Esophagus muscularis mucosa (tissue), 4 donors: ENCODE measurements around the gene TCAP. TPM values are rescaled to one million over a fixed set of nuclear protein-coding genes. Genes with fewer than 3 reads are reported as not detected.

Experiments
- DNase-seq: peaks from one replicate; pipeline ENCODE4 v3.0.0-alpha.2; 2017; ENCODE audit errors: extremely low spot score
- H3K27ac ChIP-seq, 4 donors: fragments of 200-600 bp; sonication (generic); replicated peaks in 1 of 4; 1 replicate in 3 of 4; 2 replicates in 1 of 4; pipeline ENCODE4 v1.5.1; 2016 to 2019; ENCODE audit warnings: mild to moderate bottlenecking in 1 of 4
- H3K27me3 ChIP-seq, 4 donors: fragments of 200-600 bp; sonication (generic); one replicate each; pipeline versions ENCODE4 v1.5.1 to v1.6.0; 2016 to 2019
- H3K36me3 ChIP-seq, 4 donors: fragments of 200-600 bp; sonication (generic); one replicate each; pipeline ENCODE4 v1.5.1; 2016 to 2019
- H3K4me1 ChIP-seq, 4 donors: fragments of 200-600 bp; sonication (generic); one replicate each; pipeline ENCODE4 v1.5.1; 2016 to 2019
- H3K4me3 ChIP-seq, 4 donors: fragments of 200-600 bp; sonication (generic); 1 replicate in 2 of 4; 2 replicates in 2 of 4; pipeline ENCODE4 v1.5.1; 2016 to 2019; ENCODE audit warnings: mild to moderate bottlenecking in 4 of 4, moderate library complexity in 1 of 4
- H3K9me3 ChIP-seq, 4 donors: fragments of 200-600 bp; sonication (generic); 1 replicate in 3 of 4; 2 replicates in 1 of 4; pipeline ENCODE4 v1.5.1; 2016 to 2019
- CTCF ChIP-seq, 3 experiments: fragments of 200-600 bp in 2 of 3; fragments of 450-650 bp in 1 of 3; sonication (generic) in 2 of 3; IDR thresholded peaks; one replicate each; pipeline ENCODE4 v1.5.1; 2017 to 2019; ENCODE audit warnings: antibody characterized with exemption in 3 of 3, mild to moderate bottlenecking in 2 of 3, moderate library complexity in 1 of 3
- EP300 ChIP-seq: sonication (generic); formaldehyde crosslinking; IDR thresholded peaks from one replicate; pipeline ENCODE4 v1.6.1; 2017; ENCODE audit warnings: antibody characterized with exemption
- POLR2A ChIP-seq: fragments of 450-650 bp; IDR thresholded peaks from one replicate; pipeline ENCODE4 v1.6.1; 2017; ENCODE audit warnings: antibody characterized with exemption, moderate library complexity, mild to moderate bottlenecking, low read depth
- POLR2AphosphoS5 ChIP-seq, 2 donors: sonication (generic); formaldehyde crosslinking; IDR thresholded peaks; one replicate each; pipeline ENCODE4 v1.6.1; 2017; ENCODE audit warnings: antibody characterized with exemption in 2 of 2
- WGBS: methylation state at CpG from one replicate; pipeline ENCODE4 v1.1.5; 2018; 5-methylcytosine and 5-hydroxymethylcytosine counted together
- intact Hi-C: fragments of 100-400 bp; cut with DNase I; formaldehyde crosslinking; loops from one replicate; pipeline ENCODE4 v1.15.1; 2023
- total RNA-seq, 4 donors: library from RNA; depleted of rRNA; stranded (reverse); fragments of >200 nt; gene quantifications; one replicate each; pipeline versions ENCODE4 v1.1.0 to v1.2.1, GENCODE V29; 2016

TCAP gene
- total RNA-seq, 4 donors from 2014 or later: 0.99 to 2.1 (median 1.3) TPM

GRCh38 chr17:39670746-39671145 is 5.6 kb downstream of the TCAP start:
- peaks cover 0 to 66% (median 40%) of the 10 kb centered on the region in 4 donors for H3K27me3 ChIP-seq

GRCh38 chr17:39671651-39672521 is 6.7 kb downstream of the TCAP start:
- DNase-seq: no peak
- Histone ChIP-seq H3K36me3 (peaks cover 0 to 3% (median 0%) of the 10 kb centered on the region in 4 donors), H3K9me3 (no peaks in the 10 kb centered on the region), H3K4me1 (peaks cover 48 to 62% (median 55%) of the 10 kb centered on the region in 4 donors), H3K4me3 (no peak overlapping the region), H3K27me3 (peaks cover 0 to 55% (median 32%) of the 10 kb centered on the region in 4 donors), H3K27ac (no peak overlapping the region)
- 49% methylated on average over 19 of the region's 19 CpGs for WGBS
- intact Hi-C loops: no loop called here
- TF ChIP-seq POLR2AphosphoS5 (IDR thresholded peaks at IDR 0.05): no peak
- TF ChIP-seq CTCF (IDR thresholded peaks at IDR 0.05): peak; percentile 35 to 44 (median 41)
- no peak for TF ChIP-seq EP300
- no peak for TF ChIP-seq POLR2A

More at GRCh38 chr17:39670746-39671145, 5.6 kb downstream of the TCAP start:
- 60% methylated on average over 4 of the region's 4 CpGs for WGBS
- Histone ChIP-seq H3K9me3 (no peaks in the 10 kb centered on the region), H3K27ac (no peak overlapping the region), H3K4me3 (no peak overlapping the region), H3K4me1 (peaks cover 48 to 58% (median 53%) of the 10 kb centered on the region in 4 donors), H3K36me3 (peaks cover 0 to 1% (median 0%) of the 10 kb centered on the region in 4 donors)
- TF ChIP-seq EP300: no peak
- no peak for TF ChIP-seq POLR2AphosphoS5 (IDR thresholded peaks at IDR 0.05)
- no peak for TF ChIP-seq POLR2A
- TF ChIP-seq CTCF (IDR thresholded peaks at IDR 0.05): no peak
- intact Hi-C loops: no loop called here
- DNase-seq: no peak

DNA sequence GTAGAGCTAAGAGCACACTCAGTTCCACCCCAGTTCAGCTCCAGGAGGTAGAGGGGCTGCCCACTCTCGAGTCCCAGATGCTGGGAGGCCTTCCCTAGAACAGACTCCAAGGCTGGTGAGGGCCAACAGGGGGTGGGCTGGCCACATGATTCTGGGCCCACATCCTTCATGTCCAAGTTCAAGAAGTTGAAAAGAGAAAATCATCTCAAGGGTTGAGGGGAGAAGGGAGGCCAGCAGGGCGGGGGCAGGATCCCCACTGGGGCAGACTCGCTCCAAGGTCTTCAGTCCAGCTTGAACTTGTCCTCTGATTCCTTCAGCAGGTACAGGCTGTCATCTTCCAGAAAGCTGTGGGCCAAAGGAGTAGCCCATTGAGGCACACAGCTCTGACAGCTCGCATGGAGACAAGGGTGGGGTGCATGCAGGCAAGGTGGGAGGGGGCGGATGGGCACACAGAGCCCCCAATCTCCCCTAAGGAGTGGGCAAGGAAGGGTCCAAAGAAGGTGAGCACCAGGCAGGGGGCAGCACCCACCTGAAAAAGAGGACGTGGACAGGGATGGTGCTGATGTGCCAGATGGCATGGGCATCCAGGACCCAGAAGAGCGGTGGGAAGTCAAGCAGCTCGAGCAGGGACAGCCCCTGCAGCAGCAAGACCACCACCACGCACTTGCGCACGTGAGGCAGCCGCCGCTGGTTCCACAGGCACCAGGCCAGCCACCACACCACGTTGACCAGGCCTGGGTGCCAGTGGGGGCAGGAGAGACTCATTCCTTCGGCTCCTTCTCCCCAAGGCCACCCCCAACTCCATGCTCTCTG is 7.6 kb downstream of the TCAP start:
- no peak overlapping the region for H3K4me3 ChIP-seq
- intact Hi-C loops: no loop called here
- WGBS: 83% methylated on average over 10 of the region's 15 CpGs
- no peak for DNase-seq
- peaks cover 0 to 5% (median 0%) of the 10 kb centered on the region in 4 donors for H3K36me3 ChIP-seq
- TF ChIP-seq POLR2A (no peak), EP300 (no peak), CTCF (IDR thresholded peaks at IDR 0.05) (no peak), POLR2AphosphoS5 (IDR thresholded peaks at IDR 0.05) (no peak)
- no peak overlapping the region for H3K27ac ChIP-seq
- H3K27me3 ChIP-seq: peaks cover 0 to 46% (median 24%) of the 10 kb centered on the region in 4 donors
- H3K4me1 ChIP-seq: peaks cover 48 to 58% (median 54%) of the 10 kb centered on the region in 4 donors
- no peaks in the 10 kb centered on the region for H3K9me3 ChIP-seq

DNA sequence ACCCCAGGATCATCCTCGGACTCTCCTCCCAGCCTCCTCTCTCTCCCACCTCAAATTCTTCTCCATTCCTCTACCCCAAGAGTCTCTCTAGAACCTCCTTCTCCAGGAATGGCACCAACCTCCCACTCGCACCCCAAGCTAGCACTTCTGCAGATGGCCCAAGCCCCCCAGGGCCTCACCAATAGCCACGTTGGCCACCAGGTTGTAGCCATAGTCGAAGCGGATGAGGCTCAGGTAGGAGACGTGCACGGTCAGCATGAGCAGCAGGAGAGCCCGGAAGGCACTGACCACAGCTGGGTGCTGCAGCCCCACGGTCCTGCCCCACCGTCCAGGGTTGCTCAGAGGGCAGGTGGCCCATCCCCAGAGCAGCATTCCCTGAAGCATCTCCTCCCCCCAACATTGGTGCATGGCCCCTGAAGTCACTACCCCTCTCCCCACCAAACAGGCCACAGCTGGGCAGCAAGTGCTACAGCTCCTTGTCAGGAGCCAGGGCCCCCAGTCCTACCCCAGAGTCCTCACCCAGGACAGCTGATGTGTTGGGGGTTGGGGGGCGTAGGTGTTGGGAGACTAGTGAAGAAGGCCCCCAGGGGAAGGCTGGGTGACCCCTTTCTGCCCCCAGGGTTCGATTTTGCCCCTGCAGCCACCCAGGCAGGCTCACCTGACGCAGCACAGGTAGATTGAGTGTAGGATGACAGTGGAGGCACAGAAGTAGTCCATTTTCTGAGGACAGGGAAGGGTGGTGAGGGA is 8.4 kb downstream of the TCAP start:
- Histone ChIP-seq H3K4me3 (no peak overlapping the region), H3K27ac (no peak overlapping the region), H3K36me3 (peaks cover 0 to 6% (median 0%) of the 10 kb centered on the region in 4 donors), H3K27me3 (peaks cover 0 to 39% (median 16%) of the 10 kb centered on the region in 4 donors), H3K4me1 (peaks cover 48 to 60% (median 54%) of the 10 kb centered on the region in 4 donors), H3K9me3 (no peaks in the 10 kb centered on the region)
- no peak for TF ChIP-seq POLR2A
- TF ChIP-seq EP300: no peak
- no peak for TF ChIP-seq CTCF (IDR thresholded peaks at IDR 0.05)
- TF ChIP-seq POLR2AphosphoS5 (IDR thresholded peaks at IDR 0.05): no peak
- no peak for DNase-seq
- intact Hi-C loops: no loop called here
- 81% methylated on average over 10 of the region's 13 CpGs for WGBS
